ENCODE results near the gene PRKG1. TPM values are rescaled to one million over a fixed set of nuclear protein-coding genes. Genes with fewer than 3 reads are reported as not detected.

The PRKG1 gene
- total RNA-seq, 4 donors from 2014 or later: 17.1 to 36.4 (median 25.8) TPM

DNA sequence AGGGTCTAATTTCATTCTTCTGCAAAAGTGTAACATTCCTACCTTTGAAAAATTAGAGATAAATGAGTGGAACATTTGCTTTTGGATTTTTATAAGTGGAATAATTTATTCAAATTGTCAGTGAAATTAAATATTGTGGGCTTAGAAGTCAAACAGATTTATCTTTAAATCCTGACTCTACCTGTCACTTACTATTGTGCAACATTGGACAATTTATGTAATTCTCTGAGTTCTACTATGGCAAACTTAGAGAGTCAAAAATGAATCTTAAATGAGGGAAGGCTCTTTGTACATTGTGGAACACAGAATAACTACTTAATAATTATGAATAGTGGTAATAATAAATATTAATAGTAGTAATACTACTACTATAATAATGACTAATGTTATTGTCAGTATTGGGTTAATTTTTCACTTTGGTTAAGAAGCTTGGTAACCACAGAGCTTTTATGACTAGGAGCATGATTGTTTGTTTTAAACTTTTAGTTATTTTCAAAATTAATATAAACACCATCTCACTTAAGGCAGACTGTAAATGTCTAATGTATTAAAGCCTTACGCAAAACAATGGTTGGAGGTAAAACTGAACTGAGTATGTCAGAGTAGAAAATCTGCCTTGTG lies 70.0 kb downstream of the PRKG1 start:
- TF ChIP-seq, protein P1, sequence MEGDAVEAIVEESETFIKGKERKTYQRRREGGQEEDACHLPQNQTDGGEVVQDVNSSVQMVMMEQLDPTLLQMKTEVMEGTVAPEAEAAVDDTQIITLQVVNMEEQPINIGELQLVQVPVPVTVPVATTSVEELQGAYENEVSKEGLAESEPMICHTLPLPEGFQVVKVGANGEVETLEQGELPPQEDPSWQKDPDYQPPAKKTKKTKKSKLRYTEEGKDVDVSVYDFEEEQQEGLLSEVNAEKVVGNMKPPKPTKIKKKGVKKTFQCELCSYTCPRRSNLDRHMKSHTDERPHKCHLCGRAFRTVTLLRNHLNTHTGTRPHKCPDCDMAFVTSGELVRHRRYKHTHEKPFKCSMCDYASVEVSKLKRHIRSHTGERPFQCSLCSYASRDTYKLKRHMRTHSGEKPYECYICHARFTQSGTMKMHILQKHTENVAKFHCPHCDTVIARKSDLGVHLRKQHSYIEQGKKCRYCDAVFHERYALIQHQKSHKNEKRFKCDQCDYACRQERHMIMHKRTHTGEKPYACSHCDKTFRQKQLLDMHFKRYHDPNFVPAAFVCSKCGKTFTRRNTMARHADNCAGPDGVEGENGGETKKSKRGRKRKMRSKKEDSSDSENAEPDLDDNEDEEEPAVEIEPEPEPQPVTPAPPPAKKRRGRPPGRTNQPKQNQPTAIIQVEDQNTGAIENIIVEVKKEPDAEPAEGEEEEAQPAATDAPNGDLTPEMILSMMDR (IDR thresholded peaks at IDR 0.05): no peak
- ATAC-seq (ENCODE audit: low FRiP score): no peak
- DNase-seq (ENCODE audit: low spot score): no peak

DNA sequence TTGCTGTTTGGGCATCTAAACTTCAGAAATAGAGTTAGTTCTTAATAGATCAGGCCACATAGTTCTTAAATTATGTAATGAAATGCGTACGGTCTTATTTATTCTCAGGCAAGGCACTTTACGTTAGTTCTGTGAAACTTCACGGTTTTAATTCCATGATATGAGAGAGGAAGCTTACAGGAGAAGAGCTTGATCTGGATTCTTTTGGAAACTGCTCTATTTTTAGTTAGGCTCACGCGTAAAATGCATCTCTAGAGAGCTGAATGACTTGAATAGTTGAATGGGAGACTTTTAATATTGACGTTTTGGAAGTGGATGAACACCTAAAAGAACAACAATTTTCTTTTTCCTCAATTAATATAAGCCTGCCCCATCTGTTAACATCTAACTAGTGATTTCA lies 71.1 kb downstream of the PRKG1 start:
- no peak for ATAC-seq (ENCODE audit: low FRiP score)
- TF ChIP-seq, protein P1 (IDR thresholded peaks at IDR 0.05): no peak
- DNase-seq (ENCODE audit: low spot score): no peak

DNA sequence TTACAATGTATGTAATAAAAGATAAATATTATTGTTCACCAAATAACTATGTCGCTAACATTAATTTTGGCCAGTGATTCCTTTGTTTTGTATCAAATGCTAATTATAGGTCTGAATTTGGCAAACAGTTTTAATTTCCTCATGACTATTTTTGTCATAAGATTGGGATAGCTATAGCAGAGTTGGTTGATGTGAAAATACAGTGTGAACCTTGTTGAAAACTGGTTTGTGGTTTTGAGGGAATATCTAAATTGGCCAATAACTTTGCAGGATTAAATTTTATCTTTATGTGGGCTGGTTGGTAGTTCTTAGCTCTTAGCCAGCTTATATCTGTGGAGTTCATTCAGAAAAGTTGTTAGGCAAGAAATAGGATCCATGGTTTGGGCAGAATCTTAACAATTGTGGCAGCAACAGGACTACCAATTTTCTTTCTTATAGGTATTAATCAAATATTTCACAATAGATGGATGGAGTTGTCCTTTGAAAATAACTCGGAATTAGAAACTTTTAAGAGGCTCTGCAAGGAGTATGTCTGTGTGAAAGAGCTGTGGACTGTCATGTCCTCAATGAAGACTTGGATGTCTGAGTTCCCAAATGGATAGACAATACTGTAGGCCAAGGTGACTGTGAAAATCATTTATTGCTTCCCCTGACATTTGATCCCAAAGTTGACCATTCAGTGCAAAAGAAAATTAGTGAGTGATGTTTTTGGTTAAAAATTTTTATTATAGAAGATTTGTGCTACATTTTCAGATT lies 73.5 kb downstream of the PRKG1 start:
- DNase-seq (ENCODE audit: low spot score): no peak
- ATAC-seq (ENCODE audit: low FRiP score): no peak
- TF ChIP-seq, protein P1 (IDR thresholded peaks at IDR 0.05): no peak

DNA sequence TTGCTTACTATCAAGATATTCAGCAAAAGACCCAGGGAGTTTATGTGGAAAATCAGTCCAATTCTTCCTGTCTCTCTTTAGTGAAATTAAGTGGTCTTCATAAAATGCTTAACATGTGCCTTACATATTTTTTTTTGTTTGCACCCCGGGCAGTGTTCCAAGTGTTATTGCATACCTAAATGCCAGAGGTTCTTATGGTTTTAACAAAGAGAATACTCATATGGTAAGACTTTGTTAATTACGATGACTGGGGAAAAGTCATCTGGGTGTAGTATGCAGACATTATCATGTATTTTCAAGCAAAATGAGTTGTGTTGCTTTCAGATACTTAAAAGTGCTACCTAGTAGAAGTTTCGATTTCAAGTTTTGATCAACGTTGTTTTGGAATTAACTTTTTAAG lies 82.6 kb downstream of the PRKG1 start:
- TF ChIP-seq, protein P1 (IDR thresholded peaks at IDR 0.05): no peak
- ATAC-seq (ENCODE audit: low FRiP score) (no peak), DNase-seq (ENCODE audit: low spot score) (no peak)

DNA sequence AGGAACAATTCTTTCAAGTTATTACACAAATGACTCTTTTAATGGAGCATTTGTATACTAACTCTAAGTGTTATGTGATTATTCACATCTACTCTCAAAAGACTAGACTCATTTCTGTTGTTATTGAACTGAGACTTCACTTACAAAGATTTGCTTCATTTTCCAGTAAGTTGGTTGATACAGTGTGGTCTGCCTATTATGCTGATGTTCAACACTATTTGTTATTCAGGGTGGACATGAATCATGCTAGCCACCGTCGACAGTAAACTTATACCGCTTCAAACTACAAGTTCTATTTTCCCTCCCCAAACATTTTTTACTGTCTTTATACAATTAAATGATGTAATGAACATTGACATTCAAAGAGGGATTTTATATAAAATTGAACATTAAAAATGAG lies 84.5 kb downstream of the PRKG1 start:
- TF ChIP-seq, protein P1 (IDR thresholded peaks at IDR 0.05): no peak
- no peak for ATAC-seq (ENCODE audit: low FRiP score)
- no peak for DNase-seq (ENCODE audit: low spot score)

DNA sequence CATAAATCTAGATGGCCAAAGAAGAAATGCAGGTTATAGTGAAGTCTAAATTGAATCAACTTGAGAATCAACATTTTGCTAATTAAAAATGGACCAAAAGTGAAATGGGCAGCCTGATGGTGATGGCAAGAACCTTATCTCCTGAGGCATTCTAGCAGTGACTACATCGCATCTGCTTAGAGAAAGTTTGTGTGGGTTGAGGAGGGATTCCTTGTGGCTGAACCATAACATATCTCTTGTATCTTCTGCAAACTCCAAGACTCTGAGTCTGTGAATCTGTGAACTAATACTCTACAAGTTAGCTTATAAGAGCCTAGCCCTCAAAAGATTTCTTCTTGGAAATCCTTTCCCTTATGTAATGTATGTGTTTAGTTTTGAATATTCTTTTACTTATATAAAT lies 85.6 kb downstream of the PRKG1 start:
- no peak for DNase-seq (ENCODE audit: low spot score)

More for the DNA sequence above, 85.6 kb downstream of the PRKG1 start:
- TF ChIP-seq, protein P1 (IDR thresholded peaks at IDR 0.05): no peak
- ATAC-seq (ENCODE audit: low FRiP score): no peak

Measured in omental fat pad (tissue), 4 donors.